Measurements from ENCODE around the gene DGKE.

DNA sequence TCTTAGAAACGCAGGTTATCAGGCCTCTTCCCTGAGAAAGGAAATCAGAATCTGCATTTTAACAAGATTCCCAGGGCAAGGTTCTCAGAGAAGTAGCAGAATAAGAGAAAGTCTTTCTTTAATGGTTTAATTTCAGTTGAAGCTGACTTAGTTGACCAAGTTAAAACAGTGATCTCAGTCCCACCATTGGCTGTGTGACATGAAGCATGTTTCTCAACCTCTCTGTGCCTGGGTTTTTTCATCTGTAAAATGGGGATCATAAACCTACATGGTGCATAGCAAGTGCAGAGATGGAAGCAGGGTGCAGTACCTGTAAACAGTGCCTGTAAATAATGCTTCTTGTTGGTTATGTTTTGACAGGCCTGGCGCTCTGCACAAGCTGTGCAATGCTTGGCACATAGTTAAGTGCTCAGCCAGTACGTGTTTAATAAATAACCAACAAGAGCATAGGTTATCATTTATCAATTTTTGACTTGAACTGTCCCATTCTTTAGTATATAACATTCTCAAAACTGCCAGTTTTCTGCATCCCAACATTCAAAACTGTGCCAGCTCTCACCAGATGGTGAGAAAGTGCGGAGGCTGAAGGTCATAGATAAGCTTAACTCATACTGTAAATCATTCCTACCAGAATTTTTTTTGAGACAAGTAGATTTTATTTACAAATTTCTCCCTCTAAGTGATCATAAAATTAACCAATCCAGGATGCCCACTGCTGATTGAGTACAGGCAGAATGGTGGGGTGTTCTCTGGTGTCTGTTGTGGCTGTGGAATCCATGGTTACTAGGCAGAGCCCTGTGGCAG is 7.1 kb upstream of the DGKE start:
- TF ChIP-seq USF2 (CRISPR knock-in tag; IDR thresholded peaks at IDR 0.05) = no peak
- no peak for TF ChIP-seq SP1 (CRISPR knock-in tag; conservative IDR thresholded peaks at IDR 0.05)
- TF ChIP-seq CTCF (IDR thresholded peaks at IDR 0.05) = no peak
- no peak for TF ChIP-seq HMGXB4 (CRISPR knock-in tag; IDR thresholded peaks at IDR 0.05)
- no peak for TF ChIP-seq ATF2 (CRISPR knock-in tag; IDR thresholded peaks at IDR 0.05; ENCODE audit: borderline replicate concordance, low read depth)
- TF ChIP-seq TP53 (CRISPR knock-in tag; IDR thresholded peaks at IDR 0.05) = no peak
- TF ChIP-seq STAT6 (CRISPR knock-in tag; conservative IDR thresholded peaks at IDR 0.05; ENCODE audit: low read depth) = no peak

Data from WTC11 (cell line).